HepG2 (cell line): ENCODE data around the gene ZNF853. TPM values are rescaled to one million over a fixed set of nuclear protein-coding genes. Genes with fewer than 3 reads are reported as not detected.

Experiments
- CBFB ChIP-seq: sonication (generic); formaldehyde crosslinking; IDR thresholded peaks from 2 replicates; pipeline ENCODE4 v1.4.0; 2020; ENCODE audit warnings: missing genetic modification reagents
- CCAR2 ChIP-seq: fragments of 200-400 bp; formaldehyde crosslinking; optimal IDR thresholded peaks from 2 replicates; pipeline ENCODE3; 2018; ENCODE audit warnings: low read depth, mild to moderate bottlenecking, low read length, moderate library complexity
- CEBPG ChIP-seq: IDR thresholded peaks from 2 replicates; pipeline ENCODE4 v1.6.1; 2016
- DR1 ChIP-seq: sonication (generic); formaldehyde crosslinking; IDR thresholded peaks from 2 replicates; pipeline ENCODE4 v1.8.0; 2021; ENCODE audit warnings: mild to moderate bottlenecking, missing genetic modification reagents, inconsistent platforms
- ESRRA ChIP-seq: sonication (generic); formaldehyde crosslinking; IDR thresholded peaks from 2 replicates; pipeline ENCODE4 v1.5.1; 2020; ENCODE audit warnings: mild to moderate bottlenecking, low read depth, missing genetic modification reagents
- KDM1A ChIP-seq: IDR thresholded peaks from 2 replicates; pipeline ENCODE4 v1.6.1; 2016; ENCODE audit warnings: missing compliant biosample characterization
- NFE2 ChIP-seq: sonication (generic); formaldehyde crosslinking; IDR thresholded peaks from 2 replicates; pipeline ENCODE4 v1.4.0; 2020; ENCODE audit warnings: missing genetic modification reagents
- NPAS2 ChIP-seq: sonication (generic); formaldehyde crosslinking; IDR thresholded peaks from 2 replicates; pipeline ENCODE4 v1.8.0; 2022; ENCODE audit warnings: mild to moderate bottlenecking, missing genetic modification reagents, borderline replicate concordance
- NR1H2 ChIP-seq: sonication (generic); formaldehyde crosslinking; IDR thresholded peaks from 2 replicates; pipeline ENCODE4 v1.8.1; 2022; ENCODE audit warnings: low read depth, missing genetic modification reagents, borderline replicate concordance
- PATZ1 ChIP-seq: sonication (generic); formaldehyde crosslinking; IDR thresholded peaks from 2 replicates; pipeline ENCODE4 v1.4.0; 2020; ENCODE audit warnings: missing genetic modification reagents
- PAWR ChIP-seq: sonication (generic); formaldehyde crosslinking; IDR thresholded peaks from 2 replicates; pipeline ENCODE4 v1.4.0; 2020; ENCODE audit warnings: missing genetic modification reagents, mild to moderate bottlenecking, borderline replicate concordance
- PHF5A ChIP-seq: IDR thresholded peaks from one replicate; pipeline ENCODE4 v1.6.1; 2018; ENCODE audit warnings: low read depth, missing genetic modification reagents; ENCODE audit not compliant: unreplicated experiment
- POGZ ChIP-seq: sonication (generic); formaldehyde crosslinking; IDR thresholded peaks from 2 replicates; pipeline ENCODE4 v1.4.0; 2020; ENCODE audit warnings: mild to moderate bottlenecking, missing genetic modification reagents
- POLR2AphosphoS2 ChIP-seq: IDR thresholded peaks from 2 replicates; pipeline ENCODE4 v1.6.1; 2011; ENCODE audit warnings: low read depth, low read length, improper control_type of control experiment
- SIN3A ChIP-seq: IDR thresholded peaks from 2 replicates; pipeline ENCODE4 v1.6.1; 2011; ENCODE audit warnings: low read depth, mild to moderate bottlenecking, control low read depth, low read length, borderline replicate concordance
- SOX6 ChIP-seq, 2 experiments: fragments of 450-650 bp in 1 of 2; sonication (generic) in 1 of 2; formaldehyde crosslinking in 1 of 2; IDR thresholded peaks; 2 replicates each; pipeline versions ENCODE4 v1.4.0 to v1.6.1; 2017 to 2020; ENCODE audit warnings: antibody characterized with exemption in 1 of 2, mild to moderate bottlenecking in 1 of 2, missing genetic modification reagents in 1 of 2
- TSC22D2 ChIP-seq: sonication (generic); formaldehyde crosslinking; IDR thresholded peaks from 2 replicates; pipeline ENCODE4 v1.5.1; 2020; ENCODE audit warnings: missing genetic modification reagents, mild to moderate bottlenecking, borderline replicate concordance
- UBTF ChIP-seq: sonication (generic); formaldehyde crosslinking; IDR thresholded peaks from 2 replicates; pipeline ENCODE4 v1.4.0; 2020; ENCODE audit warnings: mild to moderate bottlenecking, missing genetic modification reagents
- ZFP62 ChIP-seq: sonication (generic); formaldehyde crosslinking; IDR thresholded peaks from 2 replicates; pipeline ENCODE4 v1.4.0; 2020; ENCODE audit warnings: missing genetic modification reagents
- ZNF17 ChIP-seq: sonication (generic); formaldehyde crosslinking; IDR thresholded peaks from 2 replicates; pipeline ENCODE4 v1.5.0; 2020; ENCODE audit warnings: mild to moderate bottlenecking, missing genetic modification reagents
- ZNF205 ChIP-seq: IDR thresholded peaks from 2 replicates; pipeline ENCODE4 v1.6.1; 2018; ENCODE audit warnings: missing biosample characterization, missing genetic modification reagents
- ZNF280B ChIP-seq: sonication (generic); formaldehyde crosslinking; IDR thresholded peaks from 2 replicates; pipeline ENCODE4 v1.5.0; 2020; ENCODE audit warnings: missing genetic modification reagents, mild to moderate bottlenecking, borderline replicate concordance
- ZNF3 ChIP-seq: IDR thresholded peaks from 2 replicates; pipeline ENCODE4 v1.7.0; 2017; ENCODE audit warnings: inconsistent platforms
- ZNF367 ChIP-seq: sonication (generic); formaldehyde crosslinking; IDR thresholded peaks from 2 replicates; pipeline ENCODE4 v1.4.0; 2020; ENCODE audit warnings: missing genetic modification reagents, borderline replicate concordance
- ZNF549 ChIP-seq: sonication (generic); formaldehyde crosslinking; IDR thresholded peaks from 2 replicates; pipeline ENCODE4 v1.5.0; 2020; ENCODE audit warnings: missing genetic modification reagents
- ZNF580 ChIP-seq: IDR thresholded peaks from 2 replicates; pipeline ENCODE4 v1.6.1; 2016; ENCODE audit warnings: low read depth, borderline replicate concordance
- ZNF619 ChIP-seq: sonication (generic); formaldehyde crosslinking; IDR thresholded peaks from 2 replicates; pipeline ENCODE4 v1.4.0; 2020; ENCODE audit warnings: mild to moderate bottlenecking, missing genetic modification reagents
- polyA plus RNA-seq, 8 experiments: library from polyadenylated mRNA; depleted of rRNA in 3 of 8; stranded (reverse) in 7 of 8; unstranded in 1 of 8; fragments of >200 nt; fragmentation: Illumina TruSeq in 4 of 8; extraction: Trizol in 4 of 8; gene quantifications; 2 replicates each; pipeline versions ENCODE4 v1.2.1 to v1.2.3, GENCODE V29; 2011 to 2016; ENCODE audit warnings: low read depth in 4 of 8, missing spikeins in 1 of 8, mixed read lengths in 1 of 8; ENCODE audit not compliant: insufficient read depth in 1 of 8
- total RNA-seq, 5 experiments: library from RNA; depleted of rRNA; stranded (reverse); fragments of >200 nt; fragmentation: Illumina TruSeq; extraction: Trizol; gene quantifications; 2 replicates each; pipeline ENCODE4 v1.2.3, GENCODE V29; 2016; ENCODE audit warnings: low read depth in 1 of 5

ZNF853 gene
- total and polyA plus RNA-seq, 2 of the 13 experiments (the other 11 are each of a cell fraction or from before 2014, with no cell fraction given): 2.1 to 6.2 TPM

GRCh38 chr7:6571160-6571779 lies 44.1 kb upstream of the ZNF853 start (continued):
- TF ChIP-seq ZNF205: no peak
- TF ChIP-seq TSC22D2: no peak
- no peak for TF ChIP-seq SOX6 (IDR thresholded peaks at IDR 0.05)
- TF ChIP-seq SOX6 (CRISPR knock-in tag; IDR thresholded peaks at IDR 0.05): peak; percentile 39; the same call in 1 of the 2 replicates
- TF ChIP-seq DR1 (CRISPR knock-in tag): no peak
- TF ChIP-seq NFE2 (CRISPR knock-in tag): no peak
- no peak for TF ChIP-seq ZNF367 (CRISPR knock-in tag)
- TF ChIP-seq ZNF619 (CRISPR knock-in tag): no peak
- TF ChIP-seq ZNF280B: no peak
- no peak for TF ChIP-seq POLR2AphosphoS2
- 0 out of 2 replicates have a peak, but pooled peaks have one; percentile 10 for TF ChIP-seq POGZ (CRISPR knock-in tag)
- no peak for TF ChIP-seq CCAR2
- TF ChIP-seq PATZ1 (CRISPR knock-in tag): no peak
- no peak for TF ChIP-seq ZFP62 (CRISPR knock-in tag)
- no peak for TF ChIP-seq ZNF549
- TF ChIP-seq SIN3A: no peak
- TF ChIP-seq PAWR (CRISPR knock-in tag): no peak
- 0 out of 2 replicates have a peak, but pooled peaks have one; percentile 6 for TF ChIP-seq ZNF580 (CRISPR knock-in tag)
- no peak for TF ChIP-seq NR1H2 (CRISPR knock-in tag)
- TF ChIP-seq CBFB (CRISPR knock-in tag): no peak
- no peak for TF ChIP-seq PHF5A
- no peak for TF ChIP-seq ZNF3 (CRISPR knock-in tag)
- TF ChIP-seq NPAS2 (CRISPR knock-in tag): no peak
- TF ChIP-seq CEBPG (CRISPR knock-in tag): no peak
- TF ChIP-seq ZNF17 (CRISPR knock-in tag): no peak
- no peak for TF ChIP-seq KDM1A (CRISPR knock-in tag)
- TF ChIP-seq UBTF (CRISPR knock-in tag): 0 out of 2 replicates have a peak, but pooled peaks have one; percentile 26
- no peak for TF ChIP-seq ESRRA (CRISPR knock-in tag)
